ENCODE results near the gene KCNJ16.

KCNJ16 gene

GRCh38 chr17:70181376-70181775 lies 106.4 kb downstream of the KCNJ16 start:
- DNase-seq = no peak

DNA sequence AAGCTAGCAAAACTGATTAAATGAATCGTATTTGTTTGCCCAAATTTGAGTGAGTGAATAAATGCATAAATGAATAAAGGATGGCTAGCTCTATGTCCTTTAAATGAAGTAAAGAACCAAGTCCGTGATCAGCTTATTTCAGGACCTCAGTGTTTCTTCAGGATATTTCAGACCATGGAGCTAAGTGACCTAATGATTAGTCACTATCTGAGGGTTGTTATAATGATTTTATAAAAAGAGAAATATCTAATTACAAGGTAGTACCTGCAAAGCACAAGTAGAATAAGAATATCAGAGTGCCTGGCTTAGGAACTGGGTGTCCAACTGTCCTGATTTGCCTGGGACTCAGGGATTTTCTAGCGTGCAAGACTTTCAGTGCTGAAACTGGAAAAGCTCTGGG lies 106.8 kb downstream of the KCNJ16 start:
- DNase-seq = no peak

GRCh38 chr17:70183508-70183907 lies 108.5 kb downstream of the KCNJ16 start:
- no peak for DNase-seq

GRCh38 chr17:70184207-70184606 lies 109.2 kb downstream of the KCNJ16 start:
- DNase-seq = no peak

- DNase-seq = no peak
These were observed 109.7 kb downstream of the KCNJ16 start for GRCh38 chr17:70184770-70185169.

Measured in 8988T (cell line).